Motor neuron (in vitro differentiated cells): ENCODE results near the gene ZNF280D. TPM values are rescaled to one million over a fixed set of nuclear protein-coding genes. Genes with fewer than 3 reads are reported as not detected.
"Not testable (repeated sequence)": the region's sequence is repeated elsewhere in the genome, so short reads cannot be mapped to it uniquely, and the experiment has no call there.

Source experiments
- ATAC-seq, 8 experiments: fragments of 200-7000 bp; cut with Tn5 transposase; replicated peaks in 6 of 8; 2 replicates each; pipeline ENCODE4 v1.8.0; 2021; ENCODE audit warnings: mild to moderate bottlenecking in 8 of 8, moderate library complexity in 8 of 8
- H3K27ac ChIP-seq, 2 donors: fragments of 250-450 bp; sonication (Bioruptor Pico); 2 replicates each; pipeline ENCODE4 v1.9.0; 2021; ENCODE audit warnings: antibody characterized with exemption in 2 of 2, mild to moderate bottlenecking in 2 of 2, moderate library complexity in 1 of 2
- H3K4me1 ChIP-seq, 2 donors: fragments of 250-450 bp; sonication (Bioruptor Pico); replicated peaks in 1 of 2; 2 replicates each; pipeline ENCODE4 v1.6.1; 2021; ENCODE audit warnings: antibody characterized with exemption in 2 of 2, mild to moderate bottlenecking in 2 of 2, moderate library complexity in 1 of 2
- H3K4me3 ChIP-seq, 5 donors: fragments of 250-450 bp; sonication (Bioruptor Pico); 2 replicates each; pipeline ENCODE4 v1.9.0; 2021; ENCODE audit warnings: antibody characterized with exemption in 5 of 5, mild to moderate bottlenecking in 5 of 5, moderate library complexity in 4 of 5
- WGBS, 10 experiments: fragments of 450-650 bp; shearing (Covaris generic); methylation state at CpG; one replicate each; pipeline ENCODE4 v1.0.0; 2022; 5-methylcytosine and 5-hydroxymethylcytosine counted together
- in situ Hi-C, 9 experiments: fragments of 400-800 bp; cut with MboI; loops; one replicate each; pipeline ENCODE4 v1.15.0; 2021; ENCODE audit warnings: low sequenced_read_pairs in 9 of 9, low pct_unique_long_range_greater_than_20kb in 2 of 9; ENCODE audit not compliant: unreplicated experiment in 9 of 9
- total RNA-seq, 8 experiments: library from RNA; unstranded; fragments of 300-600 nt; gene quantifications; 2 replicates each; pipeline versions ENCODE4 v1.2.3 to v1.2.4, GENCODE V29; 2022

The ZNF280D gene
- total RNA-seq, 8 experiments from 2014 or later: 14.6 to 68.1 (median 34.1) TPM

- no peaks in the 10 kb centered on the region for H3K4me1 ChIP-seq
- in situ Hi-C loops: no loop called here
- ATAC-seq: no peak
Measured at GRCh38 chr15:56723787-56724186, 9.5 kb downstream of the ZNF280D start.

GRCh38 chr15:56719774-56720555 is 13.3 kb downstream of the ZNF280D start:
- H3K4me3 ChIP-seq: no peak overlapping the region
- no peak overlapping the region for H3K27ac ChIP-seq
- H3K4me1 ChIP-seq: no peaks in the 10 kb centered on the region
- in situ Hi-C loops: no loop called here
- 49 to 100% (median 92%) methylated on average over 1 to 3 of the region's 3 CpGs; no CpG with 5 or more reads in 1 of the 10 experiments for WGBS, 10 experiments
- ATAC-seq: no peak

More at GRCh38 chr15:56723787-56724186, 9.5 kb downstream of the ZNF280D start:
- Histone ChIP-seq H3K4me3 (no peak overlapping the region), H3K27ac (no peak overlapping the region)
- 86 to 100% (median 96%) methylated on average over 2 to 4 of the region's 4 CpGs; no CpG with 5 or more reads in 1 of the 10 experiments for WGBS, 10 experiments

DNA sequence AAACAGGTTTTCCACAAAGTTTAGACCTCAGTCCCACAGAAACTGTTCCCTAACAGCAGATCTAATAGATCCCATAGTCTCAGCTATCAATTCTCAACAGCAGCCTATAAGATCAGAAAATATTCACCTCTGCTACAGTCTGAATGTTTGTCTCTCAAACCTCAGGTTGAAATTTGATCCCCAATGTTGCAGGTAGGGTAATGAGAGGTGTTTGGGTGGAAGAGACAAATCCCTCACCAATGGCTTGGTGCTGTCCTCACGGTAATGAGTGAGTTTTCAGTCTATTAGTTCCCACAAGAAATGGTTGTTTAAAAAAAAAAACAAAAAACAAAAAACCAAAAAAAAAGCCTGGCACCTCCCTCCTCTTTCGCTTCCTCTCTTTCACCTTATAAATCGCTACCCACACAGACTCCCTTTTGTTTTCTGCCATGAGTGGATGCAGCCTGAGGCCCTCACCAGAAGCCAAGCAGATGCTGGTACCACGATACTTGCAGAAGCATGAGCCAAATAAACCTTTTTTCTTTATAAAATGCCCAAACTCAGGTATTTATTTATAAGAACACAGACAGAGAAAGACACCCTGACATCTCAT is 14.2 kb downstream of the ZNF280D start:
- no peak overlapping the region for H3K27ac ChIP-seq
- ATAC-seq: no peak
- WGBS, 10 experiments: 85 to 100% (median 93%) methylated on average over 1 to 4 of the region's 4 CpGs; no CpG with 5 or more reads in 1 of the 10 experiments
- H3K4me3 ChIP-seq: no peak overlapping the region
- H3K4me1 ChIP-seq: no peaks in the 10 kb centered on the region
- in situ Hi-C loops: no loop called here

DNA sequence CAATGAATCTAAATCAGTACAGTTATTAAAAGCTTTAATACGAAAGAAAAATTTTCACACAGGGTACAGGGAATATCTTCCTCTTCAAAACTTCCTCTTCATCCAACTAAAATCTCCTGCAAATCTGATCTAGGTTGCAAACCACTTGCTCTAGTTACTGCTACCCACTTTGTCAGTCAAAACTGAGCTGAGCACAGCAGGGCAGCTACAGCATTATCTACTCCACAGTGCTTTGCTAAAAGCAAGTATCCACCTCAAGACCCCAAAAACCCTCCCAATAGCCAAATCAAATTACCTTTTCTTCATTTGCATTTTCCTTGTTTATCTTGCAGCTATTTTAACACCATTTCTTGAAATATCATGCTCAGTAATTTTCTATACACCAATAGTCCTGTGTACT is 14.7 kb downstream of the ZNF280D start:
- Histone ChIP-seq H3K27ac (no peak overlapping the region), H3K4me3 (no peak overlapping the region), H3K4me1 (no peaks in the 10 kb centered on the region)
- WGBS, 10 experiments: 86 to 100% (median 100%) methylated on average over 1 of the region's 1 CpG; no CpG with 5 or more reads in 3 of the 10 experiments
- in situ Hi-C loops: no loop called here
- ATAC-seq: no peak

DNA sequence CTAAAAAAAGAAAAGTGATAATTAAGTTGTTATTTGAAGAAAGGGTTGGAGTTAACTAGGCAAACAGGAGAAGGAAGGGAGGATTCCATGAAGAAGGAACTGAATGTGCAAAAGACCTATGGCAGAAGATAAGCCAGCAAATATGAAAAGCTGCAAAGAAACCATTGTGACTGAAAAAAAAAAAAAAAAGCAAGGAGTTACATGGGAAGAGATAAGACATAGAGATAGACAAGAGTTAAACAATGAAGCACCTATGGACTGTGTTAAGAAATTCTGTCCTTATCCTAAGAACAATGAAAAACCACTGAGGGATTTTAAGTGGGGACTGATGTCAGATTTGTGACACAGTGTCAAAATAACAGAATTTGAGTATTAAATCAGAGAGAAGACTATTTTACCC is 17.0 kb downstream of the ZNF280D start:
- in situ Hi-C loops: no loop called here
- no peak for ATAC-seq

GRCh38 chr15:56715220-56715619 is 18.1 kb downstream of the ZNF280D start:
- no peak for ATAC-seq
- in situ Hi-C loops: no loop called here

More for the DNA sequence above, 17.0 kb downstream of the ZNF280D start:
- Histone ChIP-seq H3K4me1 (no peaks in the 10 kb centered on the region), H3K27ac (no peak overlapping the region), H3K4me3 (no peak overlapping the region)

GRCh38 chr15:56709502-56709901 is 23.8 kb downstream of the ZNF280D start:
- ATAC-seq, in situ Hi-C loops: not testable (repeated sequence)
- WGBS, 10 experiments: no CpG with 5 or more reads among the region's 5 CpGs

More at GRCh38 chr15:56715220-56715619, 18.1 kb downstream of the ZNF280D start:
- Histone ChIP-seq H3K4me1 (no peaks in the 10 kb centered on the region), H3K4me3 (no peak overlapping the region), H3K27ac (no peak overlapping the region)

GRCh38 chr15:56699743-56700142 is 33.6 kb downstream of the ZNF280D start:
- in situ Hi-C loops: no loop called here
- no peak for ATAC-seq
- H3K27ac ChIP-seq: no peak overlapping the region
- 83 to 100% (median 100%) methylated on average over 1 of the region's 1 CpG; no CpG with 5 or more reads in 4 of the 10 experiments for WGBS, 10 experiments
- no peak overlapping the region for H3K4me3 ChIP-seq
- no peaks in the 10 kb centered on the region for H3K4me1 ChIP-seq

More at GRCh38 chr15:56709502-56709901, 23.8 kb downstream of the ZNF280D start:
- not testable (repeated sequence) for H3K4me1 ChIP-seq, H3K27ac ChIP-seq, H3K4me3 ChIP-seq

DNA sequence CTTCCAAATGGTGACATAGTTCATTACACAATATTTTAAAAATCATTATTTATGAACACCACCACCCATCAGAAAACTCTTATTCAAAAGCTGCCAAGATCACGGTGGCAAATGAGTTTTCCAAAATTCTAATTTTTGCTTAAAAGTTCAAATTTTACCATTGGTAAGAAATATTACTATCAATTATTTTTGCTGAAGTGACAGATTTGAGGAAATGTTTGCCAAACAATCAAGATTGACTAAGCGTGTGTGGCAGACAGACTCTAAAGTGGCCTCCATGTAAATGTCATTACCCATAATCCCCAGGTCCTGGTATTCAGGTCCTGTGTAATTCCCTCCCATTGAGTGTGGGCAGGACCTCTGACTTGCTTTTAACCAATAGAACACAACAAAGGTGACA is 35.0 kb downstream of the ZNF280D start:
- ATAC-seq: no peak
- in situ Hi-C loops: no loop called here
- Histone ChIP-seq H3K4me3 (no peak overlapping the region), H3K27ac (no peak overlapping the region), H3K4me1 (no peaks in the 10 kb centered on the region)
- 67 to 100% (median 94%) methylated on average over 1 to 2 of the region's 2 CpGs; no CpG with 5 or more reads in 1 of the 10 experiments for whole genome bisulfite sequencing, 10 experiments

- Histone ChIP-seq H3K4me1 (no peaks in the 10 kb centered on the region), H3K27ac (no peak overlapping the region), H3K4me3 (no peak overlapping the region)
- WGBS, 10 experiments: 28 to 91% (median 78%) methylated on average over 2 to 3 of the region's 3 CpGs; no CpG with 5 or more reads in 2 of the 10 experiments
- in situ Hi-C loops: no loop called here
- ATAC-seq: no peak
Measured at GRCh38 chr15:56693761-56694160, 39.5 kb downstream of the ZNF280D start.

DNA sequence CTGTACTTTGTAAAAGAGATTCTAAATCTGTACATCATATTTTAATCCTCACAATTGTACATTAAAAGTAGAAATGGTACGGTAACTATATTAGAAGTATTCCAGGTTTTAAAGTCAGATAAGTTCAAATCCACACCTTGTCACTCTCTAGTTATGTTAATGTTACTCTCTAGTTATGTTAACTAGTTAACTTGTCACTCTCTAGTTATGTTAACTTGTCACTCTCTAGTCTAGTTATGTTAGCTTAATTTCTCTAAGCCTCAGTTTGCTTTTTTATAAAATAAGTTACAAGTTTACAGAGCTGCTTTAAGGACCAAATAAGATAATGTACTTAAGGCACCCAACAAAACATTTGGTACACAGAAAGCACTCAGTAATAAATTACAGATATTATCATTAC is 42.6 kb downstream of the ZNF280D start:
- Histone ChIP-seq H3K4me1 (no peaks in the 10 kb centered on the region), H3K27ac (no peak overlapping the region), H3K4me3 (no peak overlapping the region)
- 67 to 100% (median 100%) methylated on average over 1 of the region's 1 CpG; no CpG with 5 or more reads in 1 of the 10 experiments for WGBS, 10 experiments
- no peak for ATAC-seq
- in situ Hi-C loops: no loop called here

DNA sequence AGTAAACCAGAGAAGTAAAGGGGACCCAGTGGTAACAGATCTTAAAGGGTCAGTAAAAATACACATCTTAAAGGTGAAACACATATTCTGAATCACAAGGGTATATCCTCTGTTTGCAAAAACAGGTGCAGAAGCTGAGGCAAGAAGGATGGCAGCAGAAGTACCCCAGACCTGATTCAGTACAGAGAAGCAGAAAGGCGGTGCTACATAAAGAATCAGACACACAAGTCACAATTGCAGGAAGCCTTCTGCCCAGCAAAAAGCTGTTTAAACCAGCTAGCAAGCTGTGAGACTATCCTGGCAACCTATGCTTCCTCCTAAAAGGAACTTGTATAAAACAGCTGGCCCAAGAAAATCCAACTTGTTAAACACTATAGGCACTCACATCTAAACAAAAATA is 49.4 kb downstream of the ZNF280D start:
- H3K27ac ChIP-seq: no peak overlapping the region
- in situ Hi-C loops: no loop called here
- ATAC-seq: peak in 1 of 8 experiments; percentile 17

GRCh38 chr15:56681113-56681512 is 52.2 kb downstream of the ZNF280D start:
- H3K27ac ChIP-seq: no peak overlapping the region
- no peak overlapping the region for H3K4me3 ChIP-seq
- peaks cover 0 to 14% of the 10 kb centered on the region in 2 donors for H3K4me1 ChIP-seq
- in situ Hi-C loops: no loop called here
- peak in 4 of 8 experiments; percentile 10 to 63 (median 53) for ATAC-seq

More for the DNA sequence above, 49.4 kb downstream of the ZNF280D start:
- Histone ChIP-seq H3K4me1 (peaks cover 0 to 14% of the 10 kb centered on the region in 2 donors), H3K4me3 (no peak overlapping the region)
- 86 to 100% (median 100%) methylated on average over 1 of the region's 1 CpG; no CpG with 5 or more reads in 7 of the 10 experiments for WGBS, 10 experiments
